GM13976 (cell line): Measurements from ENCODE around the gene CD300E.
A peak's percentile ranks its signal among the peaks of the same experiment; 100 is the strongest.
"Not testable (repeated sequence)": the region's sequence is repeated elsewhere in the genome, so short reads cannot be mapped to it uniquely, and the experiment has no call there.

Source experiments
- DNase-seq: peaks from one replicate; pipeline ENCODE4 v3.0.0; 2012; ENCODE audit warnings: low spot score
- in situ Hi-C: fragments of 300-500 bp; cut with MboI; formaldehyde crosslinking; loops from one replicate; pipeline ENCODE4 v1.12.0; 2022; ENCODE audit warnings: low sequenced_read_pairs, mixed read lengths, inconsistent platforms; ENCODE audit not compliant: unreplicated experiment
- TF ChIP-seq, protein P1 (sequence below): IDR thresholded peaks from 2 replicates; pipeline ENCODE4 v1.5.1; 2012; ENCODE audit warnings: borderline replicate concordance, mild to moderate bottlenecking; ENCODE audit not compliant: insufficient read depth; ENCODE audit errors: extremely low read depth, missing control alignments, control extremely low read depth

CD300E gene

DNA sequence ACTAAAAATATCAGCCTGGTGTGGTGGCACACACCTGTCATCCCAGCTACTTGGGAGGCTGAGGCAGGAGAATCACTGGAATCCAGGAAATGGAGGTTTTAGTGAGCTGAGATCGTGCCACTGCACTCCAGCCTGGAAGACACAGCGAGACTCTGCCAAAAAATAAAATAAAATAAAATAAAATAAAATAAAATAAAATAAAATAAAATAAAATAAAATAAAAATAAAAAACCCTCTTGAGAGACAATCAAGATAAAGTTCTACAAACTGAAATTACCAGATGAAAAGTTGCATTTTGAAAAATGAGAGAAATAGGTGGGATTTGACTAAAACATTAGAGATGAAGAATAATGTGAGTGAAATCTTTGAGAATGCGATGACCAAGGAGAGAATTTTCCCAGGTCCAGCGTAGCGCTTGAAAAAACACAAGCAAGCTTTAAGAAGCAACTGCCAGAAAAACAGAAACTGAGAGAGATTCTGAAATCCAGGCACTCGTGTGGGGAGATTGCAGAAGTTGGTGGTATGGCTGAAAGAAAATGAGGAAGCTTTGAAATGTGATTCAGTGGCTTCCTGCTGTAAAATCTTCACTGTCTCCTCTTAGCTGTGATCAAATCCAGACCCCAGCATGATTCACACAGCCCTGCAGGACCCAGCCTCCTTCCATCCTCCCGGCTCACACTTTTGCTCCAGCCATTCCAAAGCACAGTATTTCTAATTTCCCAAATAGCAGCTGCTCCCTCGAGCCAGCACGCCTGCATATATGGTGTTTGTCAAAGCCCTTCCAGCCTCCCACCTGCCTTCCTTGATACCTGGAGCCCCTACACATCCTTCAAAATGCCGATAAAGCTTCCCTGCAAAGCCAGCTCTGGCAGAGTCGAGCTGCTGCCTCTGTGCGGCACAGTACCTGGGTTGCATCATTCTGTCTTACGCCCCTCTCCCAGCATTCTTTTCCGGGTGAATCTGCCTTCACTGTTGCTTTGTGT, 8.2 kb upstream of the CD300E start:
- in situ Hi-C loops, result no loop called here
- DNase-seq, result peak; percentile 60
- TF ChIP-seq, protein P1, sequence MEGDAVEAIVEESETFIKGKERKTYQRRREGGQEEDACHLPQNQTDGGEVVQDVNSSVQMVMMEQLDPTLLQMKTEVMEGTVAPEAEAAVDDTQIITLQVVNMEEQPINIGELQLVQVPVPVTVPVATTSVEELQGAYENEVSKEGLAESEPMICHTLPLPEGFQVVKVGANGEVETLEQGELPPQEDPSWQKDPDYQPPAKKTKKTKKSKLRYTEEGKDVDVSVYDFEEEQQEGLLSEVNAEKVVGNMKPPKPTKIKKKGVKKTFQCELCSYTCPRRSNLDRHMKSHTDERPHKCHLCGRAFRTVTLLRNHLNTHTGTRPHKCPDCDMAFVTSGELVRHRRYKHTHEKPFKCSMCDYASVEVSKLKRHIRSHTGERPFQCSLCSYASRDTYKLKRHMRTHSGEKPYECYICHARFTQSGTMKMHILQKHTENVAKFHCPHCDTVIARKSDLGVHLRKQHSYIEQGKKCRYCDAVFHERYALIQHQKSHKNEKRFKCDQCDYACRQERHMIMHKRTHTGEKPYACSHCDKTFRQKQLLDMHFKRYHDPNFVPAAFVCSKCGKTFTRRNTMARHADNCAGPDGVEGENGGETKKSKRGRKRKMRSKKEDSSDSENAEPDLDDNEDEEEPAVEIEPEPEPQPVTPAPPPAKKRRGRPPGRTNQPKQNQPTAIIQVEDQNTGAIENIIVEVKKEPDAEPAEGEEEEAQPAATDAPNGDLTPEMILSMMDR, result no peak

DNA sequence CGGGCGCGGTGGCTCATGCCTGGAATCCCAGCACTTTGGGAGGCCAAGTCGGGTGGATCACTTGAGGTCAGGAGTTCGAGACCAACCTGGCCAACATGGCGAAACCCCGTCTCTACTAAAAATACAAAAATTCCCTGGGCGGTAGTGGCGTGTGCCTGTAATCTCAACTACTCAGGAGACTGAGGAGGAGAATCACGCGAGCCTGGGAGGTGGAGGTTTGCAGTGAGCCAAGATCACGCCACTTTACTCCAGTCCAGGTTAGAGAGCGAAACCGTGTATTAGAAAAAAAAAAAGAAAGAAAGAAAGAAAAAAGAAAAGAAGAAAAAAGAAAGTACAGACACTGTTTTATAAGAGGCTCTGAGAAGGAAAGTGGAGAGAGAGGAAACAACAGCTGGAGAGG, 6.7 kb upstream of the CD300E start:
- in situ Hi-C loops, DNase-seq: not testable (repeated sequence)

DNA sequence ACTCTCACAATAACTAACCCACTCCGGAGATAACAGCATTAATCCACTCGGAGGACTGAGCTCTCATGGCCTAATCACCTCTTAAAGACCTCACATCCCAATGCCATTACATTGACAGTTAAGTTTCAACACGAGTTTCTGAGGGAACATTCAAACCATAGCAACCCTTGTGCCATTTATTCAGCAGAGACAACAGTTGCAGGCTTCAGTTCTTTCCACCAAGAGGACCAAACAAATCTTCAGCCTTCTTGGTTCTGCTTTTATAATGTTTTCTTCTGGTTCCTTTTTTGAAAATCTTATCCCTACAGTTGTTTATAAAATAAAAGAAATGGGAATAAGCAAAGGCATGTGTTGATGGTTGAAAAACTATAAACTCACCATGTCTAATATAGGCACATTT, 2.1 kb upstream of the CD300E start:
- in situ Hi-C loops, result no loop called here
- no peak for DNase-seq
- TF ChIP-seq, protein P1, result no peak

DNA sequence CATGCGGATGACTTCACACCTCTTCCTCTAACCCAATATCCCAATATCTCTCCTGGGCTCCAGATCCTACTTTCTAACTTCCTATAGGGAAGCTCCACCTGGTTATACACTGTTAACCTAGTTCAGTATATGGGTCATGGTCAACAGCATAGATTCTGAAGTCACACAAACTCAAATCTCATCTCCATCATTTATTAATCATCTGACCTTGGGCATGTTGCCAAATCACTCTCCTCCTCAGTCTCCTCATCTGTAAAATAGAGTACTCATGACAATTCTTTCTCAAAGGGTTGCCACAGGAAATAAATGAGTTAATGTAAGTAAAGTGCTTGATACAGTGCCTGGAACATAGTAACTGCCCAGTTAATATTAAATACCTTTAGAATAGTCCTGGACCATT, 593 bp upstream of the CD300E start:
- in situ Hi-C loops, result no loop called here
- no peak for DNase-seq
- TF ChIP-seq, protein P1, result no peak

DNA sequence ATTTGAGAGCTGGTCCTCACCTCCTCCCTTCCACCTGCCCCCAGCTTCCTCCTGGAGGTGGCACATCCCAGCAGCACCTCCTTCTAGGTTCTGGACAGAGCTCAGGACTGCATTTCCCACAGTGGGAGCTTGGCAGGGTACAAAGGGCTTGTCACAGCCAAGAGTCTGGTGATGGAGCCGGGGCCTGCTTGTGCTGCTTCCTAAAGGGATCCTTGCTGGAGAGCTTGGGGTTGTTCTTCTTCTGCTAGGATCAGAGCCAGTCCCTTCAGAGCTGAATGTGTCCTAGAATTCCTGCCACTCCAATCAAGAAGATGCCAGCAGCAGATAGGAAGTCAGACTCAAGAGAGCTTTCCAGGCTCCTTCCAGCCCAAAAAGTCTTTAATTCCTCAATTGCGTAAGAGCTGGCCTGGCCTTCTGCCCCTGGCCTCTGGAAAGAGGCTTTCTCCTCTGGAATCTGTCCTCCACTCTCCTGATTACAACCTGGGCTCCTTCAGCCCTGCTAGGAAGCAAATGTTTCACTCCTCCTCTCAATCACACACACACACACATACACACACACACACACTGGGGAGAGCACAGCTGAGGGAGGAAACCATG, 4.4 kb downstream of the CD300E start:
- DNase-seq, result no peak
- in situ Hi-C loops, result no loop called here
- TF ChIP-seq, protein P1, result no peak

DNA sequence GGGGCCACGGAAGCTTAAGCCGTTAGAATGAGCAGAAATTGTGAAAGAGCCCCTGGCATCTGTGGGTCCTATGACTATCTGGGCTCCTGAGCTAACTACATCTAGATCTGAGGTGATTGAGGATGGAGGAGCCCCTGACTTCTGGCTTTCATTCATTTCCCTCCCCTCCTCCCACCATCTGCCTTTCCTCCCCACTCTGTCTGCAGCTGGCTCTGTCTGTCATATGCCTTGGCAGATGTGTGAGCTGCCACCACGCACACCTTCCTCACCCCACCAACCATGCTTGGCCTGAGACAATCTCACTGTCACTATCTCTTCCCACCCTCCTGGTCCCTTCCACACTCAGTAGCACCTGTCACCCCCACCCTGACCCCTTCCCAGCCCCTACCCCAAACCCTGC, 5.1 kb downstream of the CD300E start:
- in situ Hi-C loops, result no loop called here
- TF ChIP-seq, protein P1, result no peak
- DNase-seq, result no peak

DNA sequence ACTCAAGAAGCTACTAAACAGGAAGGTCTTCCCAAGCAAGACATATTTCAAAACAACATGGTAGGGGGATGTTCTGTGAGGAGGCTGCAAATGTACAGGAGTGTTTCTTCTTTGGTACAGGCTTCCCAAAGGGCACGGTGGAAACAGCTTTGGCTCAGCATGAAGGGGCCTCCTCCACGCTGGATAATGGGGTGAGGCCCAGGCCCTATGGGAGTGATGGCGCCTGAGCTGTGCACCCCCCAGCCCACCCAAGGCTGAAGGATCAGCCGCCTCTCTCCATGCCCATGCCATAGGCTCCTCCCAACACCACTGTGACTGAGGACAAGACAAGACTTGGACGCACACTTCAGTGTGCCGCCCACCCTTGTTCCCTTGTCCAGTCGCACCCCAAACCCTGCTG, 6.8 kb downstream of the CD300E start:
- no peak for DNase-seq
- in situ Hi-C loops, result no loop called here
- TF ChIP-seq, protein P1, result no peak
